Astrocyte (in vitro differentiated cells and primary cell): Measurements from ENCODE around the gene SLC39A10.

Experiments used
- EZH2 ChIP-seq: IDR thresholded peaks from 2 replicates; pipeline ENCODE4 v1.6.1; 2012; ENCODE audit warnings: mild to moderate bottlenecking, low read length, inconsistent platforms; ENCODE audit not compliant: insufficient read depth
- TF ChIP-seq, protein P1 (sequence below): IDR thresholded peaks from 2 replicates; pipeline ENCODE4 v1.5.1; 2011; ENCODE audit warnings: low read depth, mild to moderate bottlenecking, inconsistent platforms, low read length, moderate library complexity; ENCODE audit not compliant: insufficient read depth

DNA sequence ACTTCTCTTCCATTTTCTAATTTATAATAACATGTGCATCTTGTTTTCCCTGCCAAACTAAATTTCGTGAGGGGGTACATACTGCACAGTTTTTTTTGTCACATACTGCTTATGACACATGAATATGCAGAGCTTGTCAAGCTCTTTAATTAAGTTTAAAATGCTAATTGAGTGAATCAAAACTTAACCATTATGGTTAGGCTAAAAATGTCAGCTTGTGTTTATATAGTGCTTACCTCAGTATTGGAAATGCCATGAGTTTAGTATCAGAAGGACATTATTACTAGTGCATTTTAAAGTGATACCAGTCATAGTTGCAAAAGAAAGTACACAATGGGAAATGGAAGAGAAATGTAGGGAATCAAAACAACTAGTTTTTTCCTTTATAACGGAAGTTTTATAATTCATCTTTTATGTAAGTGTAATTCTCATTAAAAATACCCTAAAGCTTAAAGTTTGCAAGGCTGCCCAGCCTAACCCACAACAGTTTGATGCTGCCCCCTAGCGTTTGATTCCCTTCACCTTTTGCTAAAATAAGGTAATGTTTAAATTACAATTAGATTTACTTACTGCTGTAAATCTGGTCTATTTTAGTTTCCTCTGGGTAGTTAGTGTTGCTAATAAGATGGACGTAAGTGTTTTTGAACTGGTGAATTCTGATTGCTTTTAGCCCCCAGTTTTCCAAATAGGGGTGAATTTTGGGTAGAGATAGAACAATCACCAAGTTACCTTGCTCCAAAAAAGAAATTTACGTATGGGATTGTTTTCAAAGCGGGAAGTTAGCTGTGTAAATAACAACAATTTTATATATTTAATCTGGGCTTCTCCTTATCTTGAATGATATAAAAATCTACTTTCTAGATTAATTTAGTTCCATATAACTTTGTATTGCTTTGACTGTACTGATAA is 3.2 kb downstream of the SLC39A10 start:
- TF ChIP-seq, protein P1, sequence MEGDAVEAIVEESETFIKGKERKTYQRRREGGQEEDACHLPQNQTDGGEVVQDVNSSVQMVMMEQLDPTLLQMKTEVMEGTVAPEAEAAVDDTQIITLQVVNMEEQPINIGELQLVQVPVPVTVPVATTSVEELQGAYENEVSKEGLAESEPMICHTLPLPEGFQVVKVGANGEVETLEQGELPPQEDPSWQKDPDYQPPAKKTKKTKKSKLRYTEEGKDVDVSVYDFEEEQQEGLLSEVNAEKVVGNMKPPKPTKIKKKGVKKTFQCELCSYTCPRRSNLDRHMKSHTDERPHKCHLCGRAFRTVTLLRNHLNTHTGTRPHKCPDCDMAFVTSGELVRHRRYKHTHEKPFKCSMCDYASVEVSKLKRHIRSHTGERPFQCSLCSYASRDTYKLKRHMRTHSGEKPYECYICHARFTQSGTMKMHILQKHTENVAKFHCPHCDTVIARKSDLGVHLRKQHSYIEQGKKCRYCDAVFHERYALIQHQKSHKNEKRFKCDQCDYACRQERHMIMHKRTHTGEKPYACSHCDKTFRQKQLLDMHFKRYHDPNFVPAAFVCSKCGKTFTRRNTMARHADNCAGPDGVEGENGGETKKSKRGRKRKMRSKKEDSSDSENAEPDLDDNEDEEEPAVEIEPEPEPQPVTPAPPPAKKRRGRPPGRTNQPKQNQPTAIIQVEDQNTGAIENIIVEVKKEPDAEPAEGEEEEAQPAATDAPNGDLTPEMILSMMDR = peak; percentile 81
- no peak for TF ChIP-seq EZH2
